Mucosa of descending colon (tissue), 3 donors: Measurements from ENCODE around the gene UBE3A. TPM values are rescaled to one million over a fixed set of nuclear protein-coding genes. Genes with fewer than 3 reads are reported as not detected.

Experiments
- ATAC-seq: fragments of 200-7000 bp; cut with Tn5 transposase; one replicate; pipeline ENCODE4 v1.9.1; 2020; ENCODE audit warnings: mild to moderate bottlenecking, moderate library complexity
- DNase-seq, 3 donors: peaks; one replicate each; pipeline ENCODE4 v3.0.0-alpha.2; 2020
- H3K36me3 ChIP-seq: fragments of 200-600 bp; one replicate; pipeline ENCODE4 v1.8.0; 2021; ENCODE audit warnings: low read depth, mild to moderate bottlenecking
- H3K4me1 ChIP-seq: fragments of 200-600 bp; one replicate; pipeline ENCODE4 v1.8.0; 2021; ENCODE audit warnings: low read depth, mild to moderate bottlenecking
- H3K4me3 ChIP-seq: fragments of 200-600 bp; one replicate; pipeline ENCODE4 v1.8.0; 2021; ENCODE audit warnings: mild to moderate bottlenecking
- H3K9me3 ChIP-seq: fragments of 200-600 bp; one replicate; pipeline ENCODE4 v1.8.0; 2021; ENCODE audit warnings: mild to moderate bottlenecking
- CTCF ChIP-seq: fragments of 200-600 bp; IDR thresholded peaks from one replicate; pipeline ENCODE4 v1.8.0; 2022; ENCODE audit warnings: antibody characterized with exemption, mild to moderate bottlenecking
- intact Hi-C, 2 donors: fragments of 100-400 bp; cut with DNase I in 1 of 2; cut with micrococcal nuclease in 1 of 2; formaldehyde crosslinking; loops; one replicate each; pipeline versions ENCODE4 v1.11.0 to v1.11.1; 2022; cut with DNase I, micrococcal nuclease
- total RNA-seq, 3 donors: library from RNA; stranded (reverse); fragmentation: NEBNext Ultra II Directional in 2 of 3; extraction: Animal tissue kit (Norgen Biotek cat#: 25700) in 2 of 3; gene quantifications; one replicate each; pipeline versions ENCODE4 v1.2.1 to v1.2.4, GENCODE V29; 2021 to 2023
- donor health status: DM: no; HTN: no; CAD: no; lungs with moderate emphysema.
- donor health status: DM: no; HTN: no; CAD: no.
- donor health status: DM: no; HTN: yes; CAD: no.

UBE3A gene
- total RNA-seq, 3 donors from 2014 or later = 85.4 to 151 (median 100) TPM

- Histone ChIP-seq H3K4me1 (peaks cover 10% of the 10 kb centered on the region), H3K9me3 (no peaks in the 10 kb centered on the region), H3K36me3 (no peaks in the 10 kb centered on the region), H3K4me3 (no peak overlapping the region)
- ATAC-seq (no peak), DNase-seq (no peak)
- intact Hi-C loops = no loop called here
- no peak for TF ChIP-seq CTCF
Observed at GRCh38 chr15:25408428-25408827, 30.4 kb downstream of the UBE3A start.

- DNase-seq (no peak), ATAC-seq (peak; percentile 30)
- TF ChIP-seq CTCF = no peak
- H3K9me3 ChIP-seq = no peaks in the 10 kb centered on the region
- H3K4me3 ChIP-seq = no peak overlapping the region
- intact Hi-C loops = no loop called here
- peaks cover 10% of the 10 kb centered on the region for H3K4me1 ChIP-seq
- no peaks in the 10 kb centered on the region for H3K36me3 ChIP-seq
Observed at GRCh38 chr15:25407950-25408349, 30.9 kb downstream of the UBE3A start.

GRCh38 chr15:25406846-25407245 lies 32.0 kb downstream of the UBE3A start:
- no peak for TF ChIP-seq CTCF
- intact Hi-C loops = no loop called here
- Histone ChIP-seq H3K9me3 (peaks cover 7% of the 10 kb centered on the region), H3K36me3 (no peaks in the 10 kb centered on the region), H3K4me3 (no peak overlapping the region), H3K4me1 (peaks cover 10% of the 10 kb centered on the region)
- DNase-seq = no peak
- no peak for ATAC-seq

- TF ChIP-seq CTCF = no peak
- Histone ChIP-seq H3K9me3 (peaks cover 7% of the 10 kb centered on the region), H3K36me3 (no peaks in the 10 kb centered on the region), H3K4me3 (no peak overlapping the region), H3K4me1 (peaks cover 10% of the 10 kb centered on the region)
- ATAC-seq = no peak
- intact Hi-C loops = no loop called here
- DNase-seq = no peak
Observed at GRCh38 chr15:25406261-25406660, 32.6 kb downstream of the UBE3A start.

DNA sequence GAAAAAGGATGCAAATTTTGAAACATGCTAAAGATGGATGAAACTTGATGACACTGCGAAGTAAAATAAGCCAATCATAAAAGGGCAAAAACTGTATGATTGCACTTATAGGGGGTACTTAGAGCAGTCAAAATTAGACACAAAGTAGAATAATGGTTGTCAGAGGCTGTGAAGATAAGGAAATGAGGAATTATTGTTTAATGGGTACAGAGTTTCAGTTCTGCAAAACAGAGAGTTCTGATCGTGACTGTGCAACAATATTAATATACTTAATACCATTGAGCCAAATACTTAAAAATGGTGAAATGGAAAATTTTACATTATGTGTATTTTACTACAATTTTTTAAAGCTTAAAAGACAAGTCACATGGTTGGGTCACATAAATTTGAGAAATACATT lies 35.1 kb downstream of the UBE3A start:
- peaks cover 7% of the 10 kb centered on the region for H3K9me3 ChIP-seq
- ATAC-seq (no peak), DNase-seq (no peak)
- H3K36me3 ChIP-seq = no peaks in the 10 kb centered on the region
- intact Hi-C loops = no loop called here
- no peak overlapping the region for H3K4me3 ChIP-seq
- peaks cover 4% of the 10 kb centered on the region for H3K4me1 ChIP-seq
- no peak for TF ChIP-seq CTCF

GRCh38 chr15:25402342-25402741 lies 36.5 kb downstream of the UBE3A start:
- peaks cover 7% of the 10 kb centered on the region for H3K9me3 ChIP-seq
- DNase-seq (no peak), ATAC-seq (no peak)
- intact Hi-C loops = no loop called here
- H3K36me3 ChIP-seq = no peaks in the 10 kb centered on the region
- H3K4me1 ChIP-seq = no peaks in the 10 kb centered on the region
- no peak for TF ChIP-seq CTCF
- H3K4me3 ChIP-seq = no peak overlapping the region
